Measurements from ENCODE around the gene FGFRL1.
A peak's percentile ranks its signal among the peaks of the same experiment; 100 is the strongest.

Gene FGFRL1

GRCh38 chr4:965766-966134, 45.7 kb upstream of the FGFRL1 start:
- no peak overlapping the region for H3K4me3 ChIP-seq (ENCODE audit: low read length)
- TF ChIP-seq, protein P1, sequence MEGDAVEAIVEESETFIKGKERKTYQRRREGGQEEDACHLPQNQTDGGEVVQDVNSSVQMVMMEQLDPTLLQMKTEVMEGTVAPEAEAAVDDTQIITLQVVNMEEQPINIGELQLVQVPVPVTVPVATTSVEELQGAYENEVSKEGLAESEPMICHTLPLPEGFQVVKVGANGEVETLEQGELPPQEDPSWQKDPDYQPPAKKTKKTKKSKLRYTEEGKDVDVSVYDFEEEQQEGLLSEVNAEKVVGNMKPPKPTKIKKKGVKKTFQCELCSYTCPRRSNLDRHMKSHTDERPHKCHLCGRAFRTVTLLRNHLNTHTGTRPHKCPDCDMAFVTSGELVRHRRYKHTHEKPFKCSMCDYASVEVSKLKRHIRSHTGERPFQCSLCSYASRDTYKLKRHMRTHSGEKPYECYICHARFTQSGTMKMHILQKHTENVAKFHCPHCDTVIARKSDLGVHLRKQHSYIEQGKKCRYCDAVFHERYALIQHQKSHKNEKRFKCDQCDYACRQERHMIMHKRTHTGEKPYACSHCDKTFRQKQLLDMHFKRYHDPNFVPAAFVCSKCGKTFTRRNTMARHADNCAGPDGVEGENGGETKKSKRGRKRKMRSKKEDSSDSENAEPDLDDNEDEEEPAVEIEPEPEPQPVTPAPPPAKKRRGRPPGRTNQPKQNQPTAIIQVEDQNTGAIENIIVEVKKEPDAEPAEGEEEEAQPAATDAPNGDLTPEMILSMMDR (IDR thresholded peaks at IDR 0.05; ENCODE audit: insufficient read depth, low read depth, low read length, missing control alignments), result no peak
- no peak for DNase-seq (ENCODE audit: low read depth)

GRCh38 chr4:966266-967112, 44.9 kb upstream of the FGFRL1 start:
- TF ChIP-seq, protein P1 (IDR thresholded peaks at IDR 0.05; ENCODE audit: insufficient read depth, low read depth, low read length, missing control alignments), result no peak
- no peak overlapping the region for H3K4me3 ChIP-seq (ENCODE audit: low read length)
- DNase-seq (ENCODE audit: low read depth), result no peak

DNA sequence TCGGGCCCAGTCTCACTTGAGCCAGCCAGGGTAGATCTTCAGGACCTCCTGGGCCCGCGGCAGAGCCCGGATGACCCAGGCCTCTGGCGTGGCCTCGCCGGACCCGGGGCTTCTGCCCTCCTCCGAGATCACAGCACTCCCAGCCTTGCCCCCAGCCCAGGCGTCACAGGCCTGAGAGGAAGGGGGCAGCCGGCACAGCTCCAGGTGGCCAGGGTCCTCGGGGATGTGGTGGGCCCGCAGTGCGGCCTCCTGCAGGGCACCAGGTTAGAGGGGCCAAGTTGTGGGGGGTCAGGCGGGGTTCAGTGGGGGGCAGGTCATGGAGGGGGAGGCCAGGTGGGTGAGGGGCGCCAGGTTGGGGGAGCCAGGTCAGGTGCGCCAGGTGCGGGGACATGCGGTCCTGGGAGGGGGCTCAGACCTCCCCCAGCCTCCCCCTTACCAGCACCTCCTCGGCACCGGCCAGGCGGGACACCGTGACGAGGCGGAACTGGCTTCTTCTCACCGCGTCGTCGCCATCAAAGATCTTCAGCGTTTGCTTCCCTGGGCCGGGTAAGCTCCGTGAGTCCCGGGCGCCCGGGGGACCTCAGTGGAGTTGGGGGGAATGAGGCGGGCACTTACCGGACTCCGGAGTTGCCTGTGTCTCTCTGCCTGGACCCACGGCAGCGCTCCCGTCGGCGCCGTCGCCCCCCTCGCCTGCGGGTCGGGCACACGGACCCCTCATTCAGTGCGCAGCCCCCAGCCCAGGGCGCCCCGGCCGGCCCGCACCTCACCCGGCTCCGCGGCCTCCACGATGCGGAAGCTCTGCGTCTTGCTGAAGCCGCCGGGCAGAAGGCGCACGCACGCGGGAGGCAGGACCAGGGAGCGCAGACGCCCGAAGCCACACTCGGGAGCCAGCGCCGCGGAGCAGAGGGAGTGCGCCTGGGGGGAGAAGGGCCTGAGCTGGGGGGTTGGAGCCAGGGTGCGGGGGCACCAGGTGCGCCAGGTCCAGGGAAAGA, 44.0 kb upstream of the FGFRL1 start:
- H3K4me3 ChIP-seq (ENCODE audit: low read length), result no peak overlapping the region
- peak; percentile 18 for DNase-seq (ENCODE audit: low read depth)

GRCh38 chr4:968221-968620, 43.2 kb upstream of the FGFRL1 start:
- H3K4me3 ChIP-seq (ENCODE audit: low read length), result no peak overlapping the region
- TF ChIP-seq, protein P1 (IDR thresholded peaks at IDR 0.05; ENCODE audit: insufficient read depth, low read depth, low read length, missing control alignments), result no peak
- DNase-seq (ENCODE audit: low read depth), result no peak

More for the DNA sequence above, 44.0 kb upstream of the FGFRL1 start:
- TF ChIP-seq, protein P1 (IDR thresholded peaks at IDR 0.05; ENCODE audit: insufficient read depth, low read depth, low read length, missing control alignments), result no peak

- DNase-seq (ENCODE audit: low read depth), result no peak
- TF ChIP-seq, protein P1 (IDR thresholded peaks at IDR 0.05; ENCODE audit: insufficient read depth, low read depth, low read length, missing control alignments), result no peak
- no peak overlapping the region for H3K4me3 ChIP-seq (ENCODE audit: low read length)
Observed at GRCh38 chr4:968621-969394, 42.6 kb upstream of the FGFRL1 start.

- TF ChIP-seq, protein P1 (IDR thresholded peaks at IDR 0.05; ENCODE audit: insufficient read depth, low read depth, low read length, missing control alignments), result no peak
- no peak overlapping the region for H3K4me3 ChIP-seq (ENCODE audit: low read length)
- DNase-seq (ENCODE audit: low read depth), result no peak
Observed at GRCh38 chr4:970046-970745, 41.2 kb upstream of the FGFRL1 start.

All from epithelial cell of esophagus (primary cell).